ENCODE results near the gene GRK1.

Gene GRK1

DNA sequence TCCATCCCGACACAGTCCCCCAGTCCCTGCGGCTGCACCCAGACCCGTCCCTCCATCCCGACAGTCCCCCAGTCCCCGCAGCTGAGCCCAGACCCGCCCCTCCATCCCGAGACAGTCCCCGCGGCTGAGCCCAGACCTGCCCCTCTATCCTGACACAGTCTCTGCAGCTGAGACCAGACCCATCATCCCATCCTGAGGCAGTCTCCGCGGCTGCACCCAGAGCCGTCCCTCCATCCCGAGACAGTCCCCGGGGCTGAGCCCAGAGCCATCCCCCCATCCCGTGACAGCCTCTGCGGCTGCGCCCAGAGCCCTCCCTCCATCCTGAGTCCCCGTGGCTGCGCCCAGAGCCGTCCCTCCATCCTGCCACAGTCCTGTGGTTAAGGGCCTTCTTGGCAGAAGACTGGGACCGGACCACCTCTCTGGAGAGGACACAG is 63.3 kb downstream of the GRK1 start:
- no peak for DNase-seq (ENCODE audit: extremely low read depth, low read depth)
- TF ChIP-seq, protein P1, sequence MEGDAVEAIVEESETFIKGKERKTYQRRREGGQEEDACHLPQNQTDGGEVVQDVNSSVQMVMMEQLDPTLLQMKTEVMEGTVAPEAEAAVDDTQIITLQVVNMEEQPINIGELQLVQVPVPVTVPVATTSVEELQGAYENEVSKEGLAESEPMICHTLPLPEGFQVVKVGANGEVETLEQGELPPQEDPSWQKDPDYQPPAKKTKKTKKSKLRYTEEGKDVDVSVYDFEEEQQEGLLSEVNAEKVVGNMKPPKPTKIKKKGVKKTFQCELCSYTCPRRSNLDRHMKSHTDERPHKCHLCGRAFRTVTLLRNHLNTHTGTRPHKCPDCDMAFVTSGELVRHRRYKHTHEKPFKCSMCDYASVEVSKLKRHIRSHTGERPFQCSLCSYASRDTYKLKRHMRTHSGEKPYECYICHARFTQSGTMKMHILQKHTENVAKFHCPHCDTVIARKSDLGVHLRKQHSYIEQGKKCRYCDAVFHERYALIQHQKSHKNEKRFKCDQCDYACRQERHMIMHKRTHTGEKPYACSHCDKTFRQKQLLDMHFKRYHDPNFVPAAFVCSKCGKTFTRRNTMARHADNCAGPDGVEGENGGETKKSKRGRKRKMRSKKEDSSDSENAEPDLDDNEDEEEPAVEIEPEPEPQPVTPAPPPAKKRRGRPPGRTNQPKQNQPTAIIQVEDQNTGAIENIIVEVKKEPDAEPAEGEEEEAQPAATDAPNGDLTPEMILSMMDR (IDR thresholded peaks at IDR 0.05; ENCODE audit: low read depth, low read length, missing control alignments) = no peak
- H3K4me3 ChIP-seq (replicated peaks; ENCODE audit: low read depth, low read length) = no peak overlapping the region

DNA sequence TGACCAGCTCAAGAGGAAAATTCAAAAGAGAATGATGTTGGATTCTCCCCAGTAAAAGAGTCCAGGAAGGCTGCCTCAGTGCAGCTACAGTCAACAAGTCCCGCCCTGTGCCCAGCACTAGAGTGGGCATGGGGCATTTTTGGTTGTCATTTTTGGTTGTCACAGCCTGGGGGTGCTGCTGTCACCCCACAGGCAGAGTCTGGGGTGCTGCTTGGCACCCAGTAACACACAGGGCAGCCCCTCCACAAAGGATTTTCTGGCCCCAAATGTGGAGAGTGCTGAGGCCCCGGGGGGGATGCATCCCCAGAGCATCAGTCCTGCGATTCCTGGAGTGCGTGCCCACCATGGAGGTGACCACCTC is 63.8 kb downstream of the GRK1 start:
- DNase-seq (ENCODE audit: extremely low read depth, low read depth) = no peak
- no peak overlapping the region for H3K4me3 ChIP-seq (replicated peaks; ENCODE audit: low read depth, low read length)
- TF ChIP-seq, protein P1 (IDR thresholded peaks at IDR 0.05; ENCODE audit: low read depth, low read length, missing control alignments) = no peak

DNA sequence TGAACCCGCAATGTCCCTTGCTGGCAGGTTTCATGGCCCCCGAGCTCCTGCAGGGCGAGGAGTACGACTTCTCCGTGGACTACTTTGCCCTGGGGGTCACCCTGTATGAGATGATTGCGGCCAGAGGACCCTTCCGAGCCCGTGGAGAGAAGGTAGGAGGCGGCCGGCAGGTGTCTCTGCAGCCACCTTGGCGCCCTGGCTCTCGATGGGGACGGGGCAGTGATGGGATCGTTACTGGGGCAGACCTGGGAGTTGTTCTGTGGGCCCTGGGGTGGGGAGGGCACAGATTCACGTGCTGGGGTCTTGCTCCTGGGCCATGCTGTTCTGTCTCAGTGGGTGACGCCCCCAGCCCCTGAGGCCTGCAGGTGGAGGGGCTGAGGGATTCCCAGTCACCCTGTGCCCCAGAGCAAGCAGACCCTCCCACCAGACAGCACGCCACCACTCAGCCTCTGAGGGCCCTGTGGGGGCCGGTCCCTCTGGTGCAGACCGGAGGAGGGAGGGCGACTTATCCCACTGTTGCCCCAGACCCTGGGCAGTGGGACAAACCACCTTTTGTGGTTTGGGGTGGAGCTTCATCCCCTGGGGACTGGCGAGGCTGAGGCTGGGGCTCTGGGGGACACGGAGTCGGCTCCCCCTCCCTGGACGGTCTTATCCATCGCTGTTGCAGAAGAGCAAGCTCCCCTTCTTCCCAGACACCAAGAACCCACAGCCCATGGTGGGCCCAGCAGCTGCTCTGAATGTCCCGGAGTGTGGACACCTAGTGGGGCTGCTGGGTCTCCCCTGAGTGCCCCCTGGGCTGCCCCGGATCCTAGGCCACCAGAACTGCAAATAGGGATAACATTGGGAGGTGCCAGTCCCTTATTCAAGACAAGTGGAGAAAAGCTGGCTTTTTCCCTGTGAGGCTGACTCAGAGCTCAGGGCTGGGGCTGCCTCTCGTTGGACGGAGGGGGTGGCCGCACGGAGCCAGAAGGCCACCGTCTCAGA is 64.5 kb downstream of the GRK1 start:
- H3K4me3 ChIP-seq (replicated peaks; ENCODE audit: low read depth, low read length) = no peak overlapping the region
- TF ChIP-seq, protein P1 (IDR thresholded peaks at IDR 0.05; ENCODE audit: low read depth, low read length, missing control alignments) = no peak
- no peak for DNase-seq (ENCODE audit: extremely low read depth, low read depth)

DNA sequence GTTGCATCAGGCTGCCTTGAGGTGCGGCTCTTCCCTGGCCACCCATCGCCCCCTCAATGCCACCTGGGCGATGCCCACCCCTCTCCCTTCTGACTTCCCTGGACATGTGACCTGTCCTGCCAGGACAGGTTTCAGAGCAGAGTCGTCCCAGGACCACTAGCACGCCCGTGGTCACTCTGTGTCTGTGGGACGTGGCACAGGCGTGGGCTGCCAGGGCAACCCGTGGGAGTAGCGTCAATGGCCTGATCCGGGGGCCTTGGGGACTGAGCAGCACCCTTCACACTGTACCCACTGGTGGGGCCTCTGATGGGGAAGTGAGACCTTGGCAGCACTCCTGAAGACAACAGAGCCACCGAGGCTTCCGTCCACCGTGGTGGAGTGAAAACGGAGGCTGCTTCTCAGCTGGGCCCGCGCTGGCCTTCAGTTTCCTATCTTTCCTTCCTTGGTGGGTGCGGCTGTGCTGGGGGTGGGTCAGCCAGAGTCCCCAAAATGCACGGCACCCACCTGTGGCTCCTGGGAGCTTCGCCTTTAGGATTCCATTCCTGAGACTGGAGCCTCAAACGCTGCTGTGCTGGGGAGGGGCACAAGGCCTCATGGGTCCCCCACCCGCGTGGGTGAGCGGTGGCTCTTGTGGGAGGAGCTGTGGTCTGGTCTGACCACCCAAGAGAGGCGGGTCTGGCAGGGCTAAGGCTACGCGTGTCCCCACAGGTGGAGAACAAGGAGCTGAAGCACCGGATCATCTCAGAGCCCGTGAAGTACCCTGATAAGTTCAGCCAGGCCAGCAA is 65.3 kb downstream of the GRK1 start:
- H3K4me3 ChIP-seq (replicated peaks; ENCODE audit: low read depth, low read length) = no peak overlapping the region
- TF ChIP-seq, protein P1 (IDR thresholded peaks at IDR 0.05; ENCODE audit: low read depth, low read length, missing control alignments) = no peak
- no peak for DNase-seq (ENCODE audit: extremely low read depth, low read depth)

DNA sequence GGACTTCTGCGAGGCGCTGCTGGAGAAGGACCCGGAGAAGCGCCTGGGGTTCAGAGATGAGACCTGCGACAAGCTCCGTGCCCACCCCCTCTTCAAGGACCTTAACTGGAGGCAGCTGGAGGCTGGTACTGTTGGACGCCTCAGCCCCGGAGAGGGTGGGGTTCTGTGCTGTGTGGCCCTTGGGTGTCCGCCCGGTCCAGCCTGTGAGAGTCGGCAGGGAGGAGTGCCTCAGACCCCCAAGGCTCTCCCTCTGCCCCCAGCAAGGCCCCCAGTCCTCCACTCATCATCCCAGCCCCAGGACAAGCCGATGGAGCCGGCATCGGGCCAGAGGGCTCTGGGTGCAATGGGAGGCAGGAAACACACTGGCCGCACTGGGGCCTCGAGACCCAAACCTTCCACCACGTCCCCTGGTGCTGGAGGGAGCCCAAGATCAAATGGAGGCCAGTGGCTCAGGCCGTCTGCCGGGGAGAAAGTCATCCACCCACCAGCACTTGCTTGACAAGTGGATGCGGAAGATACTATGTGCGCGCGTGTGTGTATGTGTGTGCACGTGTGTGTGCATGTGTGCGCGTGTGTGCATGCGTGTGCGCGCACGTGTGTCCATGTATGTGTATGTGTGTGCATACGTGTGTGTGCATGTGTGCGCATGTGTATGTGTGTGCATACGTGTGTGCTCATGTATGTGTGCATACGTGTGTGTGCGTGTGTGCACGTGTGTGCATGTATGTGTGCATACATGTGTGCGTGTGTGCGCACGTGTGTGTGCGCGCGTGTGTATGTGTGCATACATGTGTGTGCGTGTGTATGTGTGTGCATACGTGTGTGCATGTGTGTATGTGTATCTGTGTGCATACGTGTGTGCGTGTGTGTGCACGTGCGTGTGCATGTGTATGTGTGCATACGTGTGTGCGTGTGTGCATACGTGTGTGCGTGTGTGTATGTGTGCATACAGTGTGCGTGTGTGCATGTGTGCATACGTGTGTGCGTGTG is 66.2 kb downstream of the GRK1 start:
- TF ChIP-seq, protein P1 (IDR thresholded peaks at IDR 0.05; ENCODE audit: low read depth, low read length, missing control alignments) = no peak
- no peak overlapping the region for H3K4me3 ChIP-seq (replicated peaks; ENCODE audit: low read depth, low read length)
- no peak for DNase-seq (ENCODE audit: extremely low read depth, low read depth)
